Measurements from ENCODE around the gene MACROD2.
"Not testable (repeated sequence)": the region's sequence is repeated elsewhere in the genome, so short reads cannot be mapped to it uniquely, and the experiment has no call there.

Gene MACROD2

DNA sequence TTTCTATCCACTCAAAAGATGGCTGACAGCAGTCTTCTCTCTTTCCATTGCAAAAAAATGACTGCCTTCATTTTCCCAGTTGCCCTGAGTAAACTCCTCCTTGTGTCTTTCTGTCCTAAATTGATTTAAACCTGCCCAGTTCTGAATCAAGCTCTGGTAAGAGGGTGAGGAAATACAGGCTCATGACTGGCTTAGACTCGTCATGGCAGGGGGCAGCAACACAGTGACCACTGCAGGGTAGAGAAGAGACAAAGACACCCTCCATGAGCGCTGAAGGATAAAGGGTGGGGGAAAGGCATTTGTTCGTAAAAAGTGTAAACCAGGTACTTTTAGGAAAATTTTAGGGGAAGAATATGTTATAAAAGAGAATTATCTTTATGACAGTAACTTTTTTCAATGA is 1080.3 kb downstream of the MACROD2 start:
- DNase-seq (ENCODE audit: extremely low spot score, insufficient read length, low read depth) (no peak), FAIRE-seq (no peak)

DNA sequence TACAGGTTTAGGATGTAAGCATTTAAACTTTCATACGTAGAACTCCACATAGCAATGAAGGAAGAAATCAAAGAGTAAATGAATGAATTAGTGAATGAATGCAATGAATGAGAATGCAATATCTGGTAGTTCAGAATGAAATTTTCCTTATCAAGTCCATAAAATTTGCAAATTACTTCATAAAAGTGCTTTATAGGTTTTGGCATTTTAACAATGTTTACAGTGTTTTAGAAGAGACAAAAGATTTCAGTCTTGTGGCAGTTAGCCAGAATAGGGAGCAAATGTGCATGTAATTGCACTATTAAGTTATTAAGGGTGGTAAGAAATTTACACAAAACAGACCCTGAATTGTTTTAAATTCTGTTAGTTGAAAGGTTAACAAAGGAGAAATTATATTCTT is 1081.5 kb downstream of the MACROD2 start:
- no peak for FAIRE-seq

DNA sequence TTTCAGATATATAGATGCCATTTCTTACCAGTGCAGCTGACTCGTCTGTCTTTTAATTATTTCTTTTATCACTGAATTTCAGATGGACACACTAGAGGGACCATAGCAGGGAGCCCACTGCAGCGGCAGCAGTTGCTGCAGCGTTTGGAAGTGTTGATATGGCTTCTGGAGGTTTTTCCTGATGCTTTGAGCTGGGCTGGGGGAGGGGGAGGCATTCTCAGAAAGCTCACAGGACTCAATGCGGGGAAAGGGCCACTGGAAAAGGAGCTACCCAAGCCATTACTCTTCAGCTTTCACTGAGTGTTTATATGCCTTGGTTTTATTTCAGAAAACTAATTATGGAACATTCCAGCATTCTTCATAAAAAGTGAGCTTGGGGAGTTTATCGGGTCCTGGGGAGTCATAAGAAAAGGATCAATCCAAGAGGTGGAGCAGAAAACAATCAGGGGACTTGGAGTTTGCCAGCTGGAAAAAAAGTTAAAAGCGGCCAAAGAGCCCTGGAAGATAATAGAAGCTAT is 1082.5 kb downstream of the MACROD2 start:
- DNase-seq (ENCODE audit: extremely low spot score, insufficient read length, low read depth) (no peak), FAIRE-seq (no peak)

More for the DNA sequence above, 1081.5 kb downstream of the MACROD2 start:
- DNase-seq (ENCODE audit: extremely low spot score, insufficient read length, low read depth), result no peak

DNA sequence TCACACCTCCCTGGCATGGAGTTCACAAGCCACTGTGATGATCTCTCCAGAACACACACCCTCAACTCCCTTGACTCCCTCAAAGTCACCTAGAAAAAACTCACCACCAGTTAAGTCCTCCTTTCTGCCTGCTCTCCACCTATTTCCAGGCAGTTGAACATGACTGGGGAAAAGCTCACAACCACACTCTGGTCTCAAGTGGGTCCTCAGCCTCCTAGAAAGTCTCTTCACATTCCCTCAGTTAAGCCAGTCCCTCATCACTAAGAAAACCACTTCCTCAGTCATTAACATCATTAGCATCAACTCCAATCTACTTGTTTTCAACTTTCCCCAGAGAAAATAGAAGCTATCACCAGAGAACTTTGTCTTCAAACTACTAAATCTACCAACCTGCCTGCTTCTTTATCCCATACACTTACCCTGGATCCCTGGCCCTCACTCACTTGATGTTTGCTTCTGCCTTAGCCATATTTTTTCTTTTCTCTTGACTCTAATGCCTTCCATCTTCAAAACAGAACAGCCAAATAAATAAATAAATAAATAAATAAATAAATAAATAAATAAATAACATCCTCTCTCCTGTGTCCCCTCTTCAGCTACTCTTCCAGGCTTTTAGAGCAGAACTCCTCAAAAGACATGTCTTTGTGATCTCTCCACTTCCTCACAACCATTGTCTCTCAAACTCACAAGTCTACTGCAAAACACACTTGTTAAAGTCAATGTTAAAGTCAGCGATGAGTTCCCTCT is 1084.5 kb downstream of the MACROD2 start:
- no peak for FAIRE-seq
- no peak for DNase-seq (ENCODE audit: extremely low spot score, insufficient read length, low read depth)

DNA sequence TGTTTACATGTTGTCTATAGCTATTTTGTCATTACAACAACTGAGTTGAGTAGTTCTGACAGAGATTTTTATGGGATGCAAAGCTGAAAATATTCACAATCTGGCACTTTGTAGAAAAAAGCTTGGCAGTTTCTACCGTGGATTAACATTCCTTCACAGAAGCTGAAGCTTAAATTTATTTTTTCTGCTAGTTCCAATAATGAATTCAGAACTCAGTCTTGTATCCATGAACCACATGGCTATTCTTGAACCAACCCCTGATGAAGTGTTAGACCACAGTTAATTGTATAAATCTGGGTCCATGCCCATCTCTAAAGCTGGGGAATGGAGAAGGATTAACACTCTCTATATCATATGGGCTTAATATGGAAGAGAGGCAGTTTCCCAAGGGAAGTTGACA is 1085.9 kb downstream of the MACROD2 start:
- DNase-seq (ENCODE audit: extremely low spot score, insufficient read length, low read depth) (no peak), FAIRE-seq (no peak)

DNA sequence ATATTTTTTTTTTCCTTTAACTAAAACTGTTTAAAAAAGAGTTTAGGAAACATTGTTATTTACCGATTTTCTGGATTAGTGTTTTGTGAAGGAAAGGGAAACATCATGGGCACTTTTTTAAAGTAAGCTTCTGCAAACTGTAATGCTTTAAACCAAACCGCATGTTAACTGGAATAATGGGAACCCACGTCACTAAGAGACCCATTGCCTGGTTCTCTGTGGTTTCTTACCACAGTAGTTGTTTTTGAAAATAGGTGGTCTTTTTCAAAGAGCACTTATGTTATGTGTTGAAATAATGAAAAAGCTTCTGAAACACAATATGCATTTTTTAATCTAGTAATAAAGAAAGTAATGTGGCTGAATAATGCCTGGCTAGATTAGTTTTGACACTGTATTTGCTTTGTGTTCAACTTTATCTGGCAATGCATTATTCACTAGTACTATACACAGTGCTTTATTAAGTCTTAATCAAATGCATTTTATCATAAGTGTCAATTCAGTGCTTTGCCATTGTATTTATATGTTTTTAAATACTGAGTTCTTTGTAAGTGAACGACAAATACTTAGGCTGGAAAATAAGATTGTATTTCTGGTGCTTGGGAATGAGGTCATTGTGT is 1096.2 kb downstream of the MACROD2 start:
- FAIRE-seq (no peak), DNase-seq (ENCODE audit: extremely low spot score, insufficient read length, low read depth) (no peak)

DNA sequence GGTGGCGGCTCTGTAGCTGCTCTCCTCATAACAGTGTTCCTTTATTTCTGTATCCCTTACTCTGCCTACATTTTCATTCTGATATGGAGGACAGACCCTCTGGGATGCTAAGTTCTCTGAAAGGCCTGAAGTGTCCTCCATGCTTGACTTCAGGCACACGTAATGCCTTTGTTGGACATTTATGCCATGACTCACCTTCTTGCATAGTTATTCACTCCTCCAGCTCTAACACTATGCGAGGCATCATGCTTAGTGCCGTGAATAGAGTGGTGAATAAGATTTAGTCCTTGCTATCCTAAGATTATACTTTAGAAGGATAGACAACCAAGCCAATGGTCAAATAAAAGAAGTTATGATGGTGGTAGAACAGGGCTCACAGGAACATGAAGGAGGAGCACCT is 1103.0 kb downstream of the MACROD2 start:
- FAIRE-seq (no peak), DNase-seq (ENCODE audit: extremely low spot score, insufficient read length, low read depth) (no peak)

DNA sequence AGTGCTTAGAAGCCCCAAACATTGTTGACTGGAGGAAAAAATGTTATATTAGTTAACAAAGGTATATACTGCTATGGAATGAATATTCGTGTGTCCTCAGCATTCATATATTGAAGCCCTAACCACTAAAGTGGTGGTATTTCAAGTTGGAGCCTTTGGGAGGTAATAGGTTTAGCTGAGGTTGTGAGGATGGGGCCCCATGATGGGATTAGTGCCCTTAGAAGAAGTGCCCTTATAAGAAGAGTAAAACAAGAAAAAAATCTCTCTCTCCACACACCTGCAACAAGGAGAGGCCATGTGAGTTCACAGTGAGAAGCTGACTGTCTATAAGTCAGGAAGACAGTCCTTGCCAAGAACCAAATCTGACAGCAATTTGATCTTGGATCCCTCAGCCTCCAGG is 1103.8 kb downstream of the MACROD2 start:
- DNase-seq (ENCODE audit: extremely low spot score, insufficient read length, low read depth), result no peak
- FAIRE-seq, result no peak

DNA sequence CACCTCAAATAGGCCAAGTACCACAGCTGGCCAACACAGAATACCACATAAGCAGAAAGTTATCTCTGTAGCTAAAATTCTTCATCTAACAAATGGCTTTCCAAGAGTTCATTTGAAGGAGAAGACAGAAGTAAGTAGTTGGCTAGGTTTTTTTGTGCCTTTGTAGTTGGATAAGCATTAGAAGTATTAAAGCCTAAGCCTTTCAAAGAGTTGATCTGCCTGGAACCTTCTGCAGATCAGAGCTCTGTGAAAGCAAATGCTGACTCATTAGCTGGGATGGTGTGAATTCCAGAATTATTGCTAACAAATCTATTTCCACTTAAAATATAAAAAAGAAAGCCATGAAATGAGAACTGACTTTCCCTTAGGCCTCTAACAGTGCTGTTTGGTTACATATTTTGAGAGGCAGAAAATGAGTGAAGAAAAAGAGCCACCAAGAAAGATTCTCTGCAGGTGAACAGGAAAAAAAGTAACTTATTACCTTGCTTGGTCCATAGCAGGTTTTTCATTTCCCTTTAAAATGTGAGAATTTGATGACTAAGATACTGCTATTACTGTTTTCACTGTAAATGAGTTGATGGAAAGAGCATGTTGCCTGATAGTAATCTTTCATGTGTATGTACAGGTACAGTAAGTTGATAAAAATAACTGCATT is 1105.3 kb downstream of the MACROD2 start:
- no peak for FAIRE-seq
- no peak for DNase-seq (ENCODE audit: extremely low spot score, insufficient read length, low read depth)

DNA sequence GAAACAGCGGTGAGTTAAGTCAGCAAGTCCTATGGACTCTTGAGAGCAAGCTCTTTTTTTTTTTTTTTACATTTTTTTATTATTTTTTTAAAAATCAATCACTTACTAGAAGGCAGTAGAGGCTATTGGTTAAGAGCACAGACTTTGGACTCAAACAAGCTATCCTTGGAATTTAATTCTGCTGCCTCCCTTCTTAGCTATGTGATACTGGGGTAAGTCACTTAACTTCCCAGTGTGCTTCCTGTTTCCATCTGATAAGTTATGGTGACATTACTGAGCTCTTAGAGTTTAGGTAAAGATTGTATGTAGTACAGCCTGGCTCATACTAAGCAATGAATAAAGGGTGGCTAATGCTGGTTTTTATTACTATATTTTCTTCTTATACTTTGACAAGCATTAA is 1112.6 kb downstream of the MACROD2 start:
- DNase-seq (ENCODE audit: extremely low spot score, insufficient read length, low read depth), result no peak
- FAIRE-seq, result no peak

DNA sequence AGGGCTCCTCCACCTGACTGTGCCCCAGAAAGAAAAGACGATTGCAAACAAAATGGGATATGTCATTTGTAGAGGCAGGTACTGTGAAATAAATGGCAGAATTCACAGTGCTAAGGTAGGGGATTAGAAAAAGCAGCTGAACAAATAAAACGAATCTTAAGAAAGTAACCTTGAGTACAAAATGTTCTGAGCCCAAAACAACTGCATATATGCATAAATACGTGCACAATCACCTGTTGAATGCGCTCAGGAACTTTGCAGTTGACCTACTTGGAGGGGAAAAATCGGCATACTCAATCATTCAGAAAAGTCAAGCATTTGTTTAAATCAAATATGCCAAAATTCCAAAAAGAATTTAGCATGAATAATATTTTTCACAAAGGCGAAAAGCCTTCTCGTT is 1114.2 kb downstream of the MACROD2 start:
- FAIRE-seq (no peak), DNase-seq (ENCODE audit: extremely low spot score, insufficient read length, low read depth) (no peak)

DNA sequence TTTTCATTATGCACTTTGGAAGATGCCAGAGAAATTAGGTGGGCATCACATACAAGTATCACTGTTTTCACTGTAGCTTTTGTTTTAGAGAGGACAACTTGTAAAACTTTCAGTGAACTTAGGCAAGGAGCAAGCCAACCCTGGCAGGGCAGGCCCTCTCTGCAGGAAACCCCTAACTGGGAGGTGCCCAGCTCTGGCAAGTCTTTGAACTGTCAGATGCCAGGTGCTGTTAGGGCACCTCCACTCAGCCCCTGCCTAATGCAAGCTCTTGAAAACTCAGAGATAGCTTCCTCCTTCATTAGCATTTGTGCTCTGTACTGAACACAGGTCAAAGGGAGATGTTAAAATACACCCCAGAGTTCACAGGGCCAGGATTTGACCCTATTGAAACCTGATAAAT is 1116.3 kb downstream of the MACROD2 start:
- no peak for FAIRE-seq

DNA sequence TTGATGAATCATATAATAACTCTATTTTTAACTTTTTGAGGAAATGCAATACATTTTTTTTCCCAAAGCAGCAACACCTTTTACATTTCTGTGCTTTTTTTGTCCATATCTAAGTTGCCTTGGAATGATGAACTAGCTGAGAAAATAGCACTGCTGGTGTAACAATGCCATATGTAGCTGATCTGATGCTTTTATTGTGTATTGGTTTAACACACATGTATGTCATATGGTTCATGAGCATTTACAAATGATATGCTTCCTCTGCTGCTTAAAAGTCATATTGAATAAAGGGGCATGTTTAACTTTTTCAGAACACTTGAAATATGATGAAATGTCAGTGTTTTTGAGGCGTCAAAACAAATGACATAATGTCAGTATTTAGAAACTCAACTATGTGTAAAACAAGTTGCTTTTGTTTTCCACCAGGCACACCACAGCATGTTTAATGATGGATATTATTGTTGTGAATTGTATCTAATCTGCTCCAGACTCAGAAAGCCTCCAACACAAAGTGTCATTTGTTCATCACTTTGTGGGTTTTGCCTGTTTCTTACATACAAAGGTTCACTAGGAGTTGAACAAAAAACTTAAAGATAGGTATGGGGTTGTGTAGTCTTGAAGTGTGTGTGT is 1117.9 kb downstream of the MACROD2 start:
- no peak for DNase-seq (ENCODE audit: extremely low spot score, insufficient read length, low read depth)
- no peak for FAIRE-seq

More for the DNA sequence above, 1116.3 kb downstream of the MACROD2 start:
- no peak for DNase-seq (ENCODE audit: extremely low spot score, insufficient read length, low read depth)

DNA sequence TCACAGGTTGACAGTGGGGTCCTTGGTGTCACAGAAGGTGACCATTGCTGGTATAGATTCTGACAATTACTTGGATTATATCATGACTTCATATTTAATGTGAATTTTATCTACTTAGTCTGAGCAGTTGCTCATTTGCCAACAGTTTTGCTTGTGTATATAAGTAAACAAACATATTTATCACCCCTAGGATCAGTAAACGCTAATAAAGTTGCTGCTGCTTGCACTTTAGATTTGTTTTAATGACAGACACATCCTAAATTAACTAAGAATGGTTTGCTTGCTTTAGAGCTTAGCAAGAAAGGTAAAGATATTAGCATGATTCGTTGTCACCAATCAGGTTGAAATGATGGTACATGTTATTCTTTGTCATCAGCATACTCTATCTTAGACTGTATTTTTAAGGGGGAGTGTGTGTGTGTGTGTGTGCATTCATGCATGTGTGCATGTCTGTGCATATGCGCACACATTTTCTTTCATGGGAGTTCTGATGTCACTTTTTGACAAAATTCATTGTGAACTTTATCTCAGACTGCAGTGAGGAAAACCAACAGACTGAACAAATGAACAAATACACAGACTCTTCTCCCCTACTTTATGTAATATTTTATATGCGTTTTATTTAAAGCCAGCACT is 1124.7 kb downstream of the MACROD2 start:
- DNase-seq (ENCODE audit: extremely low spot score, insufficient read length, low read depth) (no peak), FAIRE-seq (no peak)

DNA sequence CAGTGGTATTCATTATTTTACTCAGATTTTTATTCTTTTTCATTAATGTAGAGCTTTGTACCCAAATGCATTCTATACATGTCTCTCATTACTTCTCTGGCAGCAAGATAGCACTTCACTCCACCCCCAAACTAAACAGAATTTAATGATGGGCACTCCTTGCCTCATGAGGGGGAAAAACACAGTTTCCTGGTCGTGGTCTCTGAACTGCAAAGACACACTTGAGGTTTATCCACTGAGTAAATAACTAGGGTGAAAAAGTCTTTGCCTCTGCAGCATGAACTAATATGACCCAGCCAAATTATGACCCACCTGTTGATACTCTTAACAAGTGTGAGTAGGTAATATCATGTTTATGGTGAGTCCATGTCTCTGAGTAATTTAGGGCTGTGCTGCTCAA is 1127.3 kb downstream of the MACROD2 start:
- no peak for DNase-seq (ENCODE audit: extremely low spot score, insufficient read length, low read depth)
- no peak for FAIRE-seq

DNA sequence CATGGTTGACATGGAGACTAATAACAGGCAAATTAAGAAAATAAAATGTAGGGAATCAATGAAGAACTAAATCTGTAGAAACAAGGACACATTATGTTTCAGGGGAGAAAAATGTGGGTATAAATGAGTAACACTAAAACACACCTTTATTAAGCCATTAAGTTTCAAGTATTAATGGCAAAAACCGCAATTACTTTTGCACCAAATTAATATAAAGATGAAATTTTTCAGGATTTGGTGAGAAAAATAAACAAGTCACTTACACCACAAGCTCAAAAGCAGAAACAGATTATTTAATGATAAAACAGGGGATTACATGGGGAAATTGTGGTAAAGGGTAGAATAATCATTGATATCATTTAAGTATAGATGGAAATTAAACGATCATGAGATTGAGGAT is 1135.9 kb downstream of the MACROD2 start:
- FAIRE-seq (no peak), DNase-seq (ENCODE audit: extremely low spot score, insufficient read length, low read depth) (no peak)

DNA sequence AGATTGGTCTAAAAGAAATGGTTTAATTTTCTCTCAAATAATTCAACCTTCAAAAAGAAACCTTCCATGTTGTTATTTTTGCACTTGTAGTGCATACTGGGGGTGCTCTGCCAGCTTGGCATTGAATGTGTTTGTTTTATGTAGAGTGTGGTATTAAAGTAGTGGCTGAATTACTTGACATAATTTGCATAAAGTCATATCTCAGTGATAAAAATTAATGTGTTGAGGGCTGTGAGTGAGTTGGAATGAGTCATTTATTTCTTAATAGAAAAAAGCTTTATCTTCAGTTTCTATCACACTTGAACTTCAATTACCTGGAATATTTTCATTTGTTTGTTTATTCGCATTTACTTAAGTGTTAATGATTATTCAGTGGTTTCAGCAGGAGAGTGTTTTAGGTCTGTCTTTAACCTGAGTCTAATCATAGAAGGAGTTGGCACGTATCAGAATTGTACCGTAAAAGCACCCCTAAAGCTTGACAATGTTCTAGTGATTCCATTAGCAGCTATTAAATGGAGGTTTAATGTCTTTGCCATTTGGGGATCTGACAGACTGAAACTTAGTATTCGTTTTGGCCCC is 1143.3 kb downstream of the MACROD2 start:
- no peak for FAIRE-seq
- DNase-seq (ENCODE audit: extremely low spot score, insufficient read length, low read depth), result no peak

DNA sequence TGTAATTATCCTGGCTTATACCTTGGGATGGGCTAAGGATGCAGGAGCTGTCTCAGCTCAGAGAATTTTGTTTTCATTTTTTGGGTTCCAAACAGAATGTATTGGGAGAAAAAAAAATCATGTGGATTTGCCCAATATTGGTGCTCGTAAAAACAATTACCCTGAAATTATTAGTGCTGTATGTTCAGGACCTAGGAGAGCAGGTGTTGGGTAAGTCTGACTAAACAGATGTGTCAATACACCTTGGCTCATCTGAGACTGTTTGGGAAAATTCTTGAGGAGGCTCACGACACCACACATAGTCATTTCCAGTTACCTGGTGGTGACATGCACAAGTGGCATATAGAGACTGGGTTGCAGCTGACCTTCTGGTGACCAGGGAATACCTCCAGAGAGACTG is 1144.2 kb downstream of the MACROD2 start:
- no peak for FAIRE-seq
- no peak for DNase-seq (ENCODE audit: extremely low spot score, insufficient read length, low read depth)

DNA sequence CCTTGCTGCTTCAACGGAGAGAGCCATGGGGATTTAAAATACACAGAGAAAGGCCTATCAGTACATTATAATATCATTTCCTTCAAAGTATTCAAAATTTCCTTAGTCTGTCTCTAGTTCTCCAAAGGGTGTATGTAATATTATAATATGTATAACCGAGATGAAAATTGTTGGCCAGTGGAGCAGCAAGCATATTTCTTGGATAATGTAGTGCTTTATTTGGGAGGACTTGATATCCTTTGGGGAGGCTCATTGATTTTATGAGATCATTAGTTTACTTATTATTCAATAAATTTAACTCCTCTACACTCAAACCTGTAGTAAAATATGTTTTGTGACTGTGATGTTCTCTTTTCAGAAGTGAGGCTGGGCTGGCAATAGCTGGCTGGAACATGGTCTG is 1145.0 kb downstream of the MACROD2 start:
- FAIRE-seq (no peak), DNase-seq (ENCODE audit: extremely low spot score, insufficient read length, low read depth) (no peak)

DNA sequence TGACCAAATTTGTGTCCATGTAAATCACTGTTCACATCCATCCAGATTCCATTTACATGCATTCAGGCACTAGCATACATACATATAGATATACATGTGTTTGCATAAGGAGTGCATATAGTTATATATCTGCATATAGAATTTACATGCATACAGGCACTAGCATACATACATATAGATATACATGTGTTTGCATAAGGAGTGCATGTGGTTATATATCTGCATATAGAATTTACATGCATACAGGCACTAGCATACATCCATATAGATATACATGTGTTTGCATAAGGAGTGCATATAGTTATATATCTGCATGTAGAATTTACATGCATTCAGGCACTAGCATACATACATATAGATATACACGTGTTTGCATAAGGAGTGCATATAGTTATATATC is 1145.6 kb downstream of the MACROD2 start:
- FAIRE-seq; DNase-seq (ENCODE audit: extremely low spot score, insufficient read length, low read depth): not testable (repeated sequence)

Measured in GM18507 (cell line).